H9 (cell line): ENCODE measurements around the gene RGL4. TPM values are rescaled to one million over a fixed set of nuclear protein-coding genes. Genes with fewer than 3 reads are reported as not detected.
A peak's percentile ranks its signal among the peaks of the same experiment; 100 is the strongest.

Source experiments
- DNase-seq: peaks from one replicate; pipeline ENCODE4 v3.0.0-alpha.2; 2017
- H2AFZ ChIP-seq: one replicate; pipeline ENCODE4 v1.6.1; 2013; ENCODE audit warnings: mild to moderate bottlenecking, low read length, control low read depth, moderate library complexity
- H2AK5ac ChIP-seq: 2 replicates; pipeline ENCODE4 v1.6.1; 2013; ENCODE audit warnings: low read length, control low read depth, mixed read lengths; ENCODE audit not compliant: insufficient read length
- H2BK120ac ChIP-seq: one replicate; pipeline ENCODE4 v1.6.1; 2013; ENCODE audit warnings: low read depth, mild to moderate bottlenecking, low read length, control low read depth, inconsistent platforms; ENCODE audit not compliant: poor library complexity, severe bottlenecking
- H2BK12ac ChIP-seq: 2 replicates; pipeline ENCODE4 v1.6.1; 2013; ENCODE audit warnings: low read length, control low read depth, mixed read lengths, low read depth; ENCODE audit not compliant: insufficient read length
- H2BK15ac ChIP-seq: 2 replicates; pipeline ENCODE4 v1.6.1; 2013; ENCODE audit warnings: low read depth, low read length, control low read depth
- H2BK20ac ChIP-seq: one replicate; pipeline ENCODE4 v1.6.1; 2013; ENCODE audit warnings: low read depth, mild to moderate bottlenecking, low read length, control low read depth, inconsistent platforms; ENCODE audit not compliant: poor library complexity, severe bottlenecking
- H2BK5ac ChIP-seq: 2 replicates; pipeline ENCODE4 v1.6.1; 2013; ENCODE audit warnings: low read length, control low read depth, mixed read lengths; ENCODE audit not compliant: insufficient read length
- H3K14ac ChIP-seq: 2 replicates; pipeline ENCODE4 v1.6.1; 2013; ENCODE audit warnings: low read length, control low read depth; ENCODE audit not compliant: insufficient read depth
- H3K18ac ChIP-seq: 2 replicates; pipeline ENCODE4 v1.6.1; 2013; ENCODE audit warnings: low read depth, mild to moderate bottlenecking, mixed read lengths, low read length, control low read depth; ENCODE audit not compliant: insufficient read length
- H3K23ac ChIP-seq: 2 replicates; pipeline ENCODE4 v1.6.1; 2013; ENCODE audit warnings: low read length, control low read depth, mixed read lengths, low read depth; ENCODE audit not compliant: insufficient read length
- H3K23me2 ChIP-seq: 2 replicates; pipeline ENCODE4 v1.6.1; 2013; ENCODE audit warnings: low read depth, mild to moderate bottlenecking, mixed read lengths, low read length, control low read depth; ENCODE audit not compliant: insufficient read length, poor library complexity, severe bottlenecking
- H3K27ac ChIP-seq: 2 replicates; pipeline ENCODE4 v1.5.1; 2013; ENCODE audit warnings: low read length, control low read depth, mixed read lengths, low read depth; ENCODE audit not compliant: insufficient read length
- H3K27me3 ChIP-seq: 2 replicates; pipeline ENCODE4 v1.6.1; 2013; ENCODE audit warnings: low read length, control low read depth, inconsistent platforms; ENCODE audit not compliant: insufficient read depth
- H3K4ac ChIP-seq: 2 replicates; pipeline ENCODE4 v1.6.1; 2013; ENCODE audit warnings: low read depth, mild to moderate bottlenecking, control low read depth, inconsistent platforms, low read length, moderate library complexity
- H3K4me1 ChIP-seq: 2 replicates; pipeline ENCODE4 v1.6.1; 2013; ENCODE audit warnings: low read length, control low read depth, inconsistent platforms; ENCODE audit not compliant: insufficient read depth
- H3K4me2 ChIP-seq: 2 replicates; pipeline ENCODE4 v1.6.1; 2013; ENCODE audit warnings: low read length, control low read depth, mixed read lengths; ENCODE audit not compliant: insufficient read length, insufficient read depth
- H3K56ac ChIP-seq: 2 replicates; pipeline ENCODE4 v1.6.1; 2013; ENCODE audit warnings: low read depth, mild to moderate bottlenecking, mixed read lengths, low read length, control low read depth; ENCODE audit not compliant: insufficient read length
- H3K79me1 ChIP-seq: 2 replicates; pipeline ENCODE4 v1.6.1; 2013; ENCODE audit warnings: low read depth, mild to moderate bottlenecking, moderate library complexity, low read length, control low read depth, inconsistent platforms; ENCODE audit not compliant: insufficient read depth, poor library complexity, severe bottlenecking
- H3K79me2 ChIP-seq: 2 replicates; pipeline ENCODE4 v1.6.1; 2013; ENCODE audit warnings: low read length, control low read depth, inconsistent platforms; ENCODE audit not compliant: insufficient read depth
- H3K9ac ChIP-seq: 2 replicates; pipeline ENCODE4 v1.6.1; 2013; ENCODE audit warnings: low read length, control low read depth, mixed read lengths; ENCODE audit not compliant: insufficient read length; ENCODE audit errors: extremely low read depth
- H3K9me3 ChIP-seq: one replicate; pipeline ENCODE4 v1.6.1; 2013; ENCODE audit warnings: low read depth, low read length, inconsistent platforms; ENCODE audit not compliant: control insufficient read depth
- H3T11ph ChIP-seq: one replicate; pipeline ENCODE4 v1.6.1; 2013; ENCODE audit warnings: mild to moderate bottlenecking, low read length, control low read depth, inconsistent platforms
- H4K20me1 ChIP-seq: one replicate; pipeline ENCODE4 v1.6.1; 2013; ENCODE audit not compliant: control insufficient read depth, insufficient read length, insufficient read depth
- H4K5ac ChIP-seq: 2 replicates; pipeline ENCODE4 v1.6.1; 2013; ENCODE audit warnings: low read depth, mild to moderate bottlenecking, mixed read lengths, low read length, control low read depth; ENCODE audit not compliant: insufficient read length
- H4K8ac ChIP-seq: replicated peaks from 2 replicates; pipeline ENCODE4 v1.6.1; 2013; ENCODE audit warnings: low read length, control low read depth, mixed read lengths, low read depth; ENCODE audit not compliant: insufficient read length
- H4K91ac ChIP-seq: 2 replicates; pipeline ENCODE4 v1.6.1; 2013; ENCODE audit warnings: low read depth, mild to moderate bottlenecking, moderate library complexity, mixed read lengths, low read length, control low read depth; ENCODE audit not compliant: insufficient read length
- H3K27ac Mint-ChIP-seq, 3 experiments: 2 replicates in 2 of 3; 3 replicates in 1 of 3; pipeline ENCODE4 v1.8.0; 2020 to 2021; ENCODE audit warnings: mixed read lengths in 3 of 3, mild to moderate bottlenecking in 1 of 3, moderate library complexity in 1 of 3
- H3K27me3 Mint-ChIP-seq: 2 replicates; pipeline ENCODE4 v1.8.0; 2021; ENCODE audit warnings: low read depth, mild to moderate bottlenecking, moderate library complexity, mixed read lengths
- H3K36me3 Mint-ChIP-seq, 3 experiments: 2 replicates in 2 of 3; 3 replicates in 1 of 3; pipeline ENCODE4 v1.8.0; 2020 to 2021; ENCODE audit warnings: low read depth in 3 of 3, mixed read lengths in 3 of 3; ENCODE audit not compliant: insufficient read depth in 1 of 3
- H3K4me1 Mint-ChIP-seq, 2 experiments: 2 replicates each; pipeline ENCODE4 v1.8.0; 2020; ENCODE audit warnings: mixed read lengths in 2 of 2
- H3K4me3 Mint-ChIP-seq, 2 experiments: 2 replicates in 1 of 2; 3 replicates in 1 of 2; pipeline ENCODE4 v1.8.0; 2020 to 2021; ENCODE audit warnings: mild to moderate bottlenecking in 2 of 2, mixed read lengths in 2 of 2, moderate library complexity in 1 of 2
- H3K9me3 Mint-ChIP-seq, 2 experiments: 2 replicates in 1 of 2; 3 replicates in 1 of 2; pipeline ENCODE4 v1.8.0; 2020; ENCODE audit warnings: mild to moderate bottlenecking in 2 of 2, mixed read lengths in 2 of 2, moderate library complexity in 1 of 2
- WGBS: extraction: QIAGEN DNeasy Blood & Tissue Kit; methylation state at CpG from one replicate; pipeline ENCODE4 v1.1.7; 2013; ENCODE audit warnings: missing lambda C conversion rate, low lambda C conversion rate, mixed read lengths; ENCODE audit not compliant: insufficient read length; ENCODE audit errors: extremely low coverage; 5-methylcytosine and 5-hydroxymethylcytosine counted together
- total RNA-seq: library from RNA; stranded (reverse); gene quantifications from 2 replicates; pipeline ENCODE4 v1.2.1, GENCODE V29; 2021
- TF ChIP-seq, protein P1 (sequence below): fragments of 200-600 bp; sonication (generic); conservative IDR thresholded peaks from 3 replicates; pipeline ENCODE4 v1.8.0; 2021; ENCODE audit warnings: antibody characterized with exemption, mild to moderate bottlenecking

RGL4 gene
- total RNA-seq, 1 experiment from 2014 or later: not detected

DNA sequence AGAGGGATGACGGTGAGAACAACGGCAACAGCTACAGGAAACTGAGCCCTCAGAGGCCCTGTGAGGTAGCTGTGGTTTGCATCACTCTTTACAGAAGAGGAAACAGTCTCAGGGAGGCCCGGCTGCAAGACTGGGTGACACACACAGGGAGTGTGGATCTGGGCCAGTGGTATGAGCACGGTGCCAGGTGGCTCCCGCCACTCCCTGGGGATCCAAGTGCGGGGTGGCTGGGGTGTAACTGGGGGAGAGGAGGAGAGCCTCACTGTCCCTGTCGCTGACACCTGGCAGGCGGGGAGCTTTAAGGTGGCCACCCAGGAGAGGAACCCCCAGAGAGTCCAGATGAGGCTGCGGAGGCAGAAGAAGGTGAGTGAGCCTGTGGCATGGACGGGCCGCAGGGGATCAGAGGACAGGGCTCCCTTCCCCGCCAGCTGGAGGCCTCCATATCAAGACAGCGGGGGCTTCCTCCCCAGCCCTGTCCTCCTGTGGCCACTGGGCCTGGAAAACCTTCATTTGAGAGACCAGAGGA, 5.6 kb downstream of the RGL4 start:
- Mint-ChIP-seq H3K4me1 (no peaks in the 10 kb centered on the region), H3K27me3 (no peaks in the 10 kb centered on the region), H3K4me3 (no peak overlapping the region), H3K9me3 (no peaks in the 10 kb centered on the region), H3K36me3 (peaks cover 16 to 38% (median 31%) of the 10 kb centered on the region in 3 experiments), H3K27ac (peak overlapping the region in 1 of 3 experiments; percentile 34; a peak in 1 of 7 replicates)
- Histone ChIP-seq H3K27me3 (no peaks in the 10 kb centered on the region), H2BK15ac (no peak overlapping the region), H2AK5ac (no peak overlapping the region), H2AFZ (no peak overlapping the region), H3K14ac (no peak overlapping the region), H3K56ac (no peak overlapping the region), H3K4me2 (no peak overlapping the region), H3K4ac (no peak overlapping the region), H3T11ph (no peak overlapping the region), H3K79me1 (no peaks in the 10 kb centered on the region), H3K79me2 (no peaks in the 10 kb centered on the region), H4K20me1 (no peaks in the 10 kb centered on the region), H4K5ac (no peak overlapping the region), H2BK120ac (no peak overlapping the region), H4K8ac (no peak overlapping the region), H3K9ac (no peak overlapping the region), H3K23me2 (no peaks in the 10 kb centered on the region), H3K18ac (no peak overlapping the region), H3K4me1 (no peaks in the 10 kb centered on the region), H2BK20ac (no peak overlapping the region), H4K91ac (no peak overlapping the region), H3K23ac (no peak overlapping the region), H2BK12ac (no peak overlapping the region), H3K9me3 (no peaks in the 10 kb centered on the region), H2BK5ac (no peak overlapping the region), H3K27ac (no peak overlapping the region)
- no peak for DNase-seq
- WGBS: no CpG with 5 or more reads among the region's 13 CpGs
- TF ChIP-seq, protein P1, sequence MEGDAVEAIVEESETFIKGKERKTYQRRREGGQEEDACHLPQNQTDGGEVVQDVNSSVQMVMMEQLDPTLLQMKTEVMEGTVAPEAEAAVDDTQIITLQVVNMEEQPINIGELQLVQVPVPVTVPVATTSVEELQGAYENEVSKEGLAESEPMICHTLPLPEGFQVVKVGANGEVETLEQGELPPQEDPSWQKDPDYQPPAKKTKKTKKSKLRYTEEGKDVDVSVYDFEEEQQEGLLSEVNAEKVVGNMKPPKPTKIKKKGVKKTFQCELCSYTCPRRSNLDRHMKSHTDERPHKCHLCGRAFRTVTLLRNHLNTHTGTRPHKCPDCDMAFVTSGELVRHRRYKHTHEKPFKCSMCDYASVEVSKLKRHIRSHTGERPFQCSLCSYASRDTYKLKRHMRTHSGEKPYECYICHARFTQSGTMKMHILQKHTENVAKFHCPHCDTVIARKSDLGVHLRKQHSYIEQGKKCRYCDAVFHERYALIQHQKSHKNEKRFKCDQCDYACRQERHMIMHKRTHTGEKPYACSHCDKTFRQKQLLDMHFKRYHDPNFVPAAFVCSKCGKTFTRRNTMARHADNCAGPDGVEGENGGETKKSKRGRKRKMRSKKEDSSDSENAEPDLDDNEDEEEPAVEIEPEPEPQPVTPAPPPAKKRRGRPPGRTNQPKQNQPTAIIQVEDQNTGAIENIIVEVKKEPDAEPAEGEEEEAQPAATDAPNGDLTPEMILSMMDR: no peak
